GM21576 (cell line): Measurements from ENCODE around the gene SLC27A4.

Experiments
- ATAC-seq: cut with Tn5 transposase; IDR thresholded peaks from one replicate; pipeline ENCODE4 v1.9.1; 2021; ENCODE audit warnings: mild to moderate bottlenecking, moderate library complexity; ENCODE audit not compliant: unreplicated experiment

The SLC27A4 gene

DNA sequence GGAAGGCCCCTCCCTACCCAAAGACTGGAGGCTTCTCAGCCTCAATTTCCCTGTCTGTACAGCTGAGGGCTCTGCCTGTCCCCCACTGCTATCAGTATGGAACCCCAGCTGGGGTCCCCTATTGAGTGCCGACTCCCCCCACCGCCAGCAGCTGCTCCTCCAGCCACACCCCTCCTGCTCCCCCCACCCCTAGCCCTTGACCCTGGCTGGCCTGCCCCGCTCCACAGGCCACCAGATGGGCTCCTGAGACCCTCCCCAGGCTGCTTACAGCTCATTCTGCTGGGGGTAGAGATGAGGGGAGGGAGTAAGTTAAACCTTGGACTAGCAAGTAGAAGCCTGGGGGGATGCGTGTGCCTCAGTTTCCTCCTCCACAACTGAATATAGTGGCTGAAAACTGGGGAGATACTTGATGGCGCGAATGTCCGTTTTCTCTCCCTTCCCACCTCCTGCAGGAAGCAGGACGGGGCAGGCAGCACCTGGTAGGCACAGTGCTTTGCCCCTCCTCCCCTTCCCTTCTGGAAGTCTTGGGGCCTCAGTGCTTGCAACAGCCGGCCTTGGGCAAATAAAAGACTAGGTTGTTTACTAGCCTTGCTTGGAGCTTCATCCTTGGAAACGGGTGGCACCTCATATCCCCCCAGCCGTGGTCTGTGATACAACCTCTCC is 50.0 kb downstream of the SLC27A4 start:
- no peak for ATAC-seq

DNA sequence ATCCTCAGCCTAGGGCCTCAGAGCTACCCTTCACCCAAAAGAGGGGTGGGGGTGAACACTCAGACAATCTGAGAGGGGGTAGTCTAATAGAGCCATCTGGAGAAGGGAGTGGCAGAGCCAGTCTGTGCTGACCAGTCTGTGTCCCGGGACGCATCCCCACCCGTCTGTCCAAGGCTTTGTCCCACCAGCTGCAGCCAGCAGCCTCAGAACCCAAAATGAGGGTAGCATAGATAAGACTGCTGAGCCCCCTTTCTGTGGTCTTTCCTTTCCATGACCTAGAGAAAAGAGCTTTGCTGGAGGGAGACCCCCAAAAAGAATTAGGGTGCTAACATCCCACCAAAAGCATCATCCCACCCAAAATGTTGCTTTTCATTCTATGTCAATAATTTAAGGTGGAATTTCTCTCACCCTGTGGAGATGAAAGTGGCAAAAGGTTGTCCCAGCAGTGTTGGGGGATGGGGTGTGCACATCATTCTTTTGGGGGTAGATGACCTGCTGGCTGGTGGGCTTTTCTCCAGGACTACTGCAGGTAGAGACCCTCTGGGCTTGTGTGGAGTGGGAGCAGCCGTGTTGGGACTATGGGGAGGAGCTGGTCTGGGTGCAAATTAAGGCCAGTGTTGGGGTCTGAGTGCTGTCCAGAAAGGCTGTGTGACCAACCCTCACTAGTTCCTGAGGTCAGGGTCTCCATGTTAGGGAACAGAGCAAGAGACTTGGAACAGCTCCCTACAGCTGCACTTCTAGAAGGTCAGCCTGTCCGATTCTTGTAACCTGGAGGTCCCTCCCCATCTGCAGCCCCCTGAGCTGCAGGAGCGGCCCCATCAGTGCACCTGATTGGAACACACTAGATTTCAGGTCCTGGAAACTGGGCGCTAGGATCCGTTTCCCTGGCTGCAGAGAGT is 50.7 kb downstream of the SLC27A4 start:
- no peak for ATAC-seq

DNA sequence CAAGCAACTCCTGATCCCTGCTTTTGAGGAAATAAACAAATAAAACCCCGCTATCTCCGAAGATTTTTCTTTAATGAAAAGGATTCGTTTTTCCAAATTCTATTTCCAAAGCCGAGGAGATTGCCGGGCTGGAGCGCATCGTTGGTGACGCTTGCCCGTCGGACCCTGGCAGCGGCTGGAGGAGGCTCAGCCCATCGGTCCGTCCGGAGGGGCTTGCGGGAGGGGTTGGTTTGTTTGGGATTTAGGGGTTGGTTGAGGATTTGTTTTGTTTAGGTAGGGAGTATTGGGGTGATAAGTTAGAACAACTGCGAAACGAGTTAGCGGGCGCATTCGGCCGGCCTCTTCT is 51.6 kb downstream of the SLC27A4 start:
- no peak for ATAC-seq

DNA sequence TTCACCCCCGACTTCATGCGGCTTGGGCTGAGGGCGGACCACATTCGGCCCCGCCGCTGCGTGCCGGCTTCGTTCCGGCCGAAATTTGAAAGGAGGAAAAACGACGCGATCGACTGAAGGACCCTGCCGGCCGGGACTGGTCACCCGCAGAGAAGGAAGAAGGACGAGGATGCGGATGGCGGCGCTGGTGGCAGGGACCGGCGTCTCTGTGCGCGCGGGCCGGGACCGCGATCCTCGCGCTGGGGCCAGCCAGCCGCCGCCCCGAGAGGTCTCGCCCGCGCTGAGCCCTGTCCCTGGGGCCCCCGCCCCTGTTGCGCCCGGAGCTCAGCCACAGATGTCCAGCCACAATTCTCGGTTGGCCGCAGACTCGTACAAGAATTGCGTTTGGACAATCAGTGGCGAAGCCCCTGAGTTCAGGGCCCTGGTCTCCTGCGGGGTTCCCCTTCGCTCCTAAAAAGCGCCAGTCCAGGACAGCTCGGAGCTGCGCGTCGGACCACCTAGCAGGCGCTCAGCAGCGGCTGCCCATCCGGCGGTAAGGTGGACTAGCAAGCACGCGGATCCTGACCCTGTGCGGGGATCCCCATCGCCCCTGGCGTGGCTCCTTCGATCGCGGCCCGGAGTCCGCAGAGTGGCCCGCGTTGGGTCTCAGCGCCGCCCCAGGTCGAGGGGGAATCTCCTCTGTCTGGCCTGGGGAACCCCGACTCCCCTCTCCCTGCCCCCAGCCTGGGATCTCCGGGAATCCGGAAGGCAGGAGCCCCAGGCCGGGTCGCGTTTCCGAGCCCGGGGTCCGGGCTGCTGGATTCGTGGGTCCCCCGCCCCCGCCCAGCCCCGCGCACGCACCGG is 52.2 kb downstream of the SLC27A4 start:
- no peak for ATAC-seq

DNA sequence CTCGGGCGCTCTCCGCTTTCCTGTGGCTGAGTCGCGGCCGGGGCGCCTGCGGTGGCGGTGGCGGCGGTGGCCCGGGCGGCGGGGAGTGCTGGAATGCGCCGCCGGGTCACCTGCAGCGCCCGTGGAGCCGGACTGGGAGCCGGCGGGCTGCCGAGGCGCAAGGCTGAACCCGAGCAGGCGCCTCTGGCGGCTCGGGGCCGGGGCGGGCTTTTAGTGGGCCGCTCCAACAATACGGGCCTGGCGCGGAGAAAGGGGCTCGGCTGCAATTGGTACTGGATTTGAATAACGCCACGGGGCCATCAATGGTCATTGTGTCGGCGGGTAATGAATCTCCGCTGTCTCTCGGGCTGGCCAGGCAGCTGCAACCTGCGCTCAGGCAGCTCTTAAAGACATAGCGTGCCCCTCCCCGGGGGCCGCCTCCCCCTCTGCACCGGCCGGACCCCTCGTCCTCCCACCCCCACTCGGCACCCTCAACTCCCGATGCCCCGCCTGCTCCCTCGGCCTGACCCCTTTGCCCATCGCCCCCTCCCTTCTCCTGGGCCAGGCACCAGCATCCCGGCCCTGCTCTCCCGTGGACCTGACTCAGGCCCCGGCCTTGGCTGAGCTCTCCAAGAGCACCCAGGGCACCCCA is 52.9 kb downstream of the SLC27A4 start:
- ATAC-seq: no peak

DNA sequence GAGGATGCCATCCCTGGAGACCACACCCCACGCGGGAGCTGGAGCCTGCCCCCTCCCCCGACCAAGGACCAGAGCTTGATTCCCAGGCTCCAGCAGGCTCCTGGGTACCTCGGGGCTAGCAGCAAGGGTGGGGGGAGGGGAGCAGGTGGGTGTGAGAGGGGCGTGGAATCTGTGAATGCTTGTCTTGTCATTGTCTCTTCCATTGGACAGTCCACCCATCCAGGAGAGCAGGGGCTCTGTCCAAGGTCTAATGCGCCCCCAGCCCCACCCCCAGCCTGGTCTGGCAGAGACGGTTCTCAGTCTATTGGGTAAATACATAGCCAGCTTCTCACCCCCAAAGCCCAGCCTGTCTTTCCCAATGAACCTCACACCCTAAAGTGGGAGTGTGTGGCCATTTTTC is 53.6 kb downstream of the SLC27A4 start:
- ATAC-seq: no peak

DNA sequence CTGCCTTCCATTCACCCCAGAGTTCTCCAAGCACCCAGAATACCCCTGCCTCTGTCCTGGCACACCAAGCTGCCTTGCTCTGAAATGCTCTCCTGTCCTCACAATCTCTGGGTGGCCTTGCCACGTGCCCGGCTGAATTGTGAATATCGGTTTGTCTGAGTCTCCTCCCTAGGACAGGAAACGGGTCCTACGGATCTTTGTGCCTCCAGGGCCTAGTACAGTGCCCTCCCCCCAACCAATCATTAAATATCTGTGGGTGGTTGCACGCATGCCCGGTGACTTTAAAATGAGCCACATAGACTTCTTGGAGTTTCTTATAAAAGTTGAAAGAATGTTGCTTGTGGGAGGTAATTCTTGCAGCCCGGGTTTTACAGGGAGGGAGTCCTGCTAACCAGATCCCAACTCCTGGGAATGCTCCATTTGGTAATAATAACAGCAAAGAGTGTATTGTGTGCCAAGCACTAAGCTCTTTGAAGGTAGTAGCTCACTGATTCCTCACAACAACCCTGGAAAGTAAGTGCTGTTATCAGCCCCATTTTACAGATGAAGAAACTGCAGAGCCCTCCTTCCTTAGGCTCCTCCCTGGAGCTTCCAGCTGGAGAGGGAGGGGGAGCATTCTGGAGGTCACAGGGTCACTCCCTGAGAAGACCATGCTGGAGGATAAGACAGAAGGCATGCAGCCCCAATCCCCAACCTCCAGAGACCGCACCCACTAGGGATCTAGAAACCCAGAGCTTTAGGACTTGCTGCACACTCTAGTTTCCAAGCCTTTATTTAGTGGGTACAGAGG is 54.2 kb downstream of the SLC27A4 start:
- no peak for ATAC-seq

DNA sequence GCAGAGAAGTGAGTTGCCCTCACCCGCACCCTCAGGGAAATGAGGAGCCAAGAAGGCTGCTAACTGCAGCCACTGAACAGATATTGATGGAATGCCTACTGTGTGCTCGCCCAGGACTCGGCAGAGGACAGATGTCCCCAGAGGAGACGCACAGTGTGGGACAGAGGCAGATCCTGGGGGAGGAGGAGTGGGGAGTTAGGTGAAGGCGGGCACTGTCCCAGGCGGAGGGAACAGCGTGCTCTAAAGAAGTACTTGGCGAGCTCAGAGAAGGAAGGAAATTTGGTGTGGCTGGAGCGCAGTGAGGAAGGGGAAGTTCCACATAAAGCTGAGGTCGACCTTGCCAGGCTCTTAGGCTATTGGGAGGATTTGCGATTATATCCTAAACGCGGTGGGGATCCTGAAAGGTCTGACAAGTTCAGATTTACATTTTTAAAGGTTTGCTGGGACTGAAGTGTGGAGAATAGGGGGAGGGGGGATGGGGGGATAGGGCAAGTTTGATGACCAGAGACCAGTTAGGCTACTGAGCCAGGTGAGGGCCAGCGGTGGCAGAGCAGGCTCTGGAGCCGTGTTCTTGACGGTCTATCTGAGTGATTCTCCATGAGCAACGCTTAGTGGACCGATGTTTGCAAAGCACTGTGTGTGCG is 56.8 kb downstream of the SLC27A4 start:
- no peak for ATAC-seq

DNA sequence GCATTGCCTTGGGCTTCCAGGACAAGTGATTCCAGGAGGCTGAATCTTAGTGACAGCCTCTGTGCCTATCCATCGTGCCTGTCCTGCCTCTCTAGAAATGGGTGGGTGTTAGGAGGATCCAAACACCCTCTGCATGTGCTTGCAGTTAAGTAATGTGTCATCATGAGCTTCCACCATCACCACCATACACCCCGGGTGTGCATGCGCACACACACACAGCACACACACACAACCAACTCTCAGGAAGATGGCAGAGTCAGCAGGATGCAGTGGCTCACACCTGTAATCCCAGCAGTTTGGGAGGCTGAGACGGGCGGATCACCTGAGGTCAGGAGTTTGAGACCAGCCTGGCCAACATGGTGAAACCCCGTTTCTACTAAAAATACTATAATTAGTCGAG is 57.5 kb downstream of the SLC27A4 start:
- no peak for ATAC-seq

DNA sequence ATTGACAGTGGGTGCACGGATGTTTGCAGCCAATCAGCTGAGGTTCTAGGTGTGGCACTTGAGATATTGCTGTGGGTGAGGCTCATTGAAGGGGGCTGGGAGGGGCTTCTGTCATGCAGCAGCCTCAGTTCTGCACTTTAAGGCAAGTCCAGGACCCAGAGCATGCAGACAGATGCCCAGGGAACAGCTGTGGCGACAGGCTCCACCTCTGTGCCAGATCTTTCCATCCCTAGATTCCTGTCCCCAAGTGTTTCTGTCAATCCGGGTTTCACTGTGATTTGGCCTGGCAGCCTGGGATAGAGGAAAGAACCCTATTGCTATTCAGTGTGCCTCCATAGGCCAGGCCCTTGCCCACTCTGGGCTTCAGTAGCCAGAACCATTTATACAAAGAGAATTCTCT is 59.5 kb downstream of the SLC27A4 start:
- no peak for ATAC-seq

DNA sequence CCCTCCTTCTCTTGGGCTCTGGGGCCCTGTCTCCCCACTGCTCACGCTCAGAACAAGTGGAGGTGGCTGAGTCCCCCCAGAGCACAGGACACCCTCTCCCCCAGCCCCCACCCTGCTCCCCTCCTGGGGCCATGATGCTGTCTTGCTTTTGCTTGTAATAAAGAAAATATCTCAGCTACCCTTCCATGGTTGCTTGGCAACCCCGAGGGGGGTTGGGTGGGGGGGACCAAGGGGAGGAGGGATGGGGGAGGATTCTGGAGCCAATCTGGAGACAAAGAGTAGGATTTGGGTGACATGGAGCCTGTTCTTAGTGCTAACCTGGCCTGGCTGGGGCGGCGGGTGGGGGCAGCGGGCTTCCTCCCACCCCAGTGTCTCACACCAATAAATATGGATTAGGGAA is 64.2 kb downstream of the SLC27A4 start:
- no peak for ATAC-seq

DNA sequence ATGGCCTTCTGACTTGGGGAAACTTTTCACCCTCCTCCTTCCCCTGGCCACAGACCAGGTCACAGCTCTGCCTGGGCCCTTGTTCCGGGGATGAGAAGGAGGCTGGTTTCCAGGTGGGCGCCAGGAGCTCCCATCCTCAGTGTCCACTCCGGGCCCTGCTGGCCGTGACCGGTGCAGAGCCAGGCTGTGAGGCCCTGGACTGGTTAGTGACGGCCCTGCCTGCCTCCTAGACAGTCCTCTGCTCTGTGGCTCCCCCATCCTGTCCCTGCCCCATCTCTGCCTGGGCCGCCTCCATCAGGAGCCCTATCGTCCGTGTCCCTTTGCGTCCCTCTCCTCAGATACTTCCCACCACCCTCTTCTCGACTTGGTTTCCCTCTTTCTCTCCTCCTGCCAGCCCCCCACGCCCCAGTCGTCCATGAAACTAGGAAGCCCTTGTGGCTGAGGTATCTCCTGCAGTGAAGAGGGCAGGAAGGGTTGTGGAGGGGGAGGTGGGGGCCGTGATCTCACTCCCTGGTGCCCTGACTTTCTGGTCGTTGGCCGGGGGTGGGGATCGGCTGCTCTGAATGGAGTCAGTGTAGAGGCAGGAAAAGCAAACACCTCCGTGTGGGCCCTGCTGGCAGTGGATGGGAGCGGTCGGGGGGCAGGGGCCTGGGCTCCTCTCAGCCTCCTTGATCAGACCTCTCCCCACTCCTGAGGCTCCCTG is 64.9 kb downstream of the SLC27A4 start:
- no peak for ATAC-seq

DNA sequence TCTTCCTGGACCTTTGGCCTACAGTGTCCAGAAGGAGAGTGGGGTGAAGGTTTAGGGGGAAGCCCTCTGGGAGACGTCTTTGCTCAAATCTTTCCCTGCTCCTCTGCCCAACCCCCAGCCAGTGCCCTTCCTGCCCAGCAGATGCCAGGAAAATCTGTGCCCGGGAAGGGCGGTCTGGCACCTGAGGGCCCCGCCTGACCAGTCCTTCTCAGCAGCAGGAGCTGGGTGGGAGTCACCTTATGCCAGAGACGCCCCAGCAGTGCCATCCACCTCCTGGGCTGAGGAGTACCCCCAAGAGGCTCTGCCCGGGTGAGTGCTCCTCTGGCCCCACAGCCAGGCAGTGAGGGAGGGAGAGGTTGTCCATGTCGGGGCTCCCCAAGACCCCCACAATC is 65.4 kb downstream of the SLC27A4 start:
- no peak for ATAC-seq

DNA sequence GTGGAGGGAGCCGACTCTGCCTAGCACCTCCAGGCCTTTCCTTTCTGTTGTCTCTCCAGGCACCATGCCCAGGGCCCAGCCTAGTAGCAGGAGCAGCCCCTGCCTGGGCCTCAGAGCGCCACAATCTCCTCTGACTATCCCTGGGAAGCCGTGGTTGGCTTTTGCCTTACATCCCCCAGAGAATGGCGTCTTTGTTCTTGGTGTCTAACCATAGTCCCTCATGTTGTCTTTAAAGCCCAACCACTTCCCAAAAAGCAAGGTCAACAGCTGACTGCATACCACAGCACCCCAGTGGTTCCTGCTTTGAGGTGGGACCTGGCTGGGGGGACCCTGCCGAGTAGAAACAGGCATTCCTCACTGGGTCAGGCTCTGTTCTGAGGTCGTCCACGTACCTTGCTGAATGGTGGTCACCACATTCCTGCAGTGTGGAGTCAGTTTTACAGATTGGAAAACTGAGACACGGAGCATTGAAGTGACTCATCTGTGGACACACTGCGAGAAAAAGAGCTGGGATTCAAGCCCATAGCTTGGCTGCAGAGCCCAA is 66.6 kb downstream of the SLC27A4 start:
- no peak for ATAC-seq

DNA sequence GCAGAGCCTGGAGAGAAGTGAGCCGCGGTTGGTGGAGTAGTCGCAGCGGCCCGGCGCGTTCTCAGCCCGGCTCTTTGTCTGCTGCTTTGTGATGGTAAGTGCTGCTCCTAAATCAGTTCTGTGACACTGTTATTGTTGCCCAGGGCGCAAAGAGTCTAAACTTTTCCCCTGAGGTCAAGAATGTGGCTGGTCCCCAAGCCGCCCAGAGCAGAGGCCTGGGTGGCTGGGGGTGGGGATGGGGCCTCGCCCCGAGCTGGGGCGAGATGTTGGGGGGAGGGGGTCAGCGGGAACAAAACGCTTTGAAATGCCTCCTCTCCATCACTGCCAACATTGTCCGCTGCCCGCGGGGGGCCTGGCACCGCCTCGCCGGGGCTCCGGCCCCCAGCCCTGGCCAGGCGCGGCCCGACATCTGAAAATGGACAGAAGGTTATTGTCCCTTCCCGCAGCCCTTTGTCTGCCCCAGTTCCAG is 68.7 kb downstream of the SLC27A4 start:
- ATAC-seq: no peak

DNA sequence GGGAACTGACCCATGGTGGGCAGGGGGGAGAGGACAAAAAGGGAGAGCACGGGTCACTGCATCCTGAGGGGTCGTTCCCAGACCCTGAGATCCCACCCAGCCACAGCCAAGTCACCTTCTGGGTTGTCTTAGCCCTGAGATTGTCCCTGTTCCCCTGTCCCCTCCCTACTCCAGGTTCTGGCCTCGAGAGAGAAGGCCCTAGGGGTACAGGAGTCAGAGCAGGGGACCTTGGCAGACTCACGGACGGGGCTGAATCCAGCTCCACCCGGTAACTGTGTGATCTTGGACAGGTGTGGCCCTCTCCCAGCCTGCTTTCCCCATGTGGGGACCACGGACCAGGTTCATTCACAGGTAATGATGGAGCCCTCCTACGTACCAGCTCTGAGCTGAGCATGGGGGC is 69.1 kb downstream of the SLC27A4 start:
- no peak for ATAC-seq

DNA sequence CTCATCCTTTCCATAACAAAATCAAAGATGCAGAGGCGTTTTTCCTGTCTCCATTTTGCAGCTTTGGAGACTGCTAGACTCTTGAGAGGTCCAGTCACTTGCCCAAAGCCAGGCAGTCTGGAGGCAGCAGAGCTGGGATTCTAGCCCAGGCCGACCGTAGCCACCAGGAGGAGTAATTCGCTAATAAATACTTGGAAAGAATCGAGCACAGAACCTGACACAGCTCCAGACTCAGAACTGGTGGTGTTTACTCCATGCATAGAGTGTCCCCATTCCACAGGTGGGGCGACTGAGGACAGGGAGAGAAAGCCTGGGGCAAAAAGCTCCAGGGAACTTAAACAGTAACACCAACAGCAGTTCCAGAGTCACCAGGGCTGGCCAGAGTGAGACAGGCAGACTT is 69.7 kb downstream of the SLC27A4 start:
- ATAC-seq: no peak
